Keratinocyte (primary cell): ENCODE results near the gene MYLK4. TPM values are rescaled to one million over a fixed set of nuclear protein-coding genes. Genes with fewer than 3 reads are reported as not detected.

Experiments used
- DNase-seq: peaks from one replicate; pipeline ENCODE4 v3.0.0-alpha.2; 2011; ENCODE audit warnings: low read depth, missing footprints, low spot score
- FAIRE-seq: peaks from 2 replicates; lab custom pipeline; 2011; peaks lifted over from hg19 to GRCh38; lab: Jason Lieb, UNC
- H2AFZ ChIP-seq: 2 replicates; pipeline ENCODE4 v1.6.0; 2012; ENCODE audit warnings: low read length, control low read depth, inconsistent platforms; ENCODE audit not compliant: control insufficient read depth
- H3K27ac ChIP-seq: 2 replicates; pipeline ENCODE4 v1.5.1; 2011; ENCODE audit warnings: low read length; ENCODE audit not compliant: control insufficient read depth, insufficient read depth
- H3K27me3 ChIP-seq: 3 replicates; pipeline ENCODE4 v1.6.0; 2011; ENCODE audit warnings: low read length; ENCODE audit not compliant: control insufficient read depth, insufficient read depth; ENCODE audit errors: extremely low read depth
- H3K36me3 ChIP-seq, 2 experiments: 2 replicates in 1 of 2; 3 replicates in 1 of 2; pipeline ENCODE4 v1.5.1; 2011; ENCODE audit warnings: low read length in 2 of 2, mild to moderate bottlenecking in 1 of 2; ENCODE audit not compliant: control insufficient read depth in 2 of 2, insufficient read depth in 2 of 2; ENCODE audit errors: extremely low read depth in 1 of 2
- H3K4me1 ChIP-seq: 3 replicates; pipeline ENCODE4 v1.5.1; 2011; ENCODE audit warnings: low read length; ENCODE audit not compliant: control insufficient read depth, insufficient read depth; ENCODE audit errors: extremely low read depth
- H3K4me2 ChIP-seq: 3 replicates; pipeline ENCODE4 v1.6.0; 2011; ENCODE audit warnings: low read depth, low read length; ENCODE audit not compliant: control insufficient read depth, insufficient read depth; ENCODE audit errors: extremely low read depth
- H3K4me3 ChIP-seq, 3 experiments: fragments of 200-600 bp in 1 of 3; sonication (generic) in 1 of 3; 2 replicates in 2 of 3; 3 replicates in 1 of 3; pipeline ENCODE4 v1.5.1; 2011 to 2016; ENCODE audit warnings: low read length in 3 of 3, mild to moderate bottlenecking in 3 of 3, control low read depth in 2 of 3, inconsistent platforms in 1 of 3, low read depth in 1 of 3, mixed read lengths in 1 of 3, mixed run types in 1 of 3, moderate library complexity in 1 of 3; ENCODE audit not compliant: control insufficient read depth in 2 of 3, insufficient read depth in 2 of 3; ENCODE audit errors: extremely low read depth in 1 of 3
- H3K79me2 ChIP-seq: 2 replicates; pipeline ENCODE4 v1.6.0; 2012; ENCODE audit warnings: low read length; ENCODE audit not compliant: control insufficient read depth, insufficient read depth
- H3K9ac ChIP-seq: 3 replicates; pipeline ENCODE4 v1.6.0; 2011; ENCODE audit warnings: low read length; ENCODE audit not compliant: control insufficient read depth, insufficient read depth; ENCODE audit errors: extremely low read depth
- H3K9me1 ChIP-seq: 3 replicates; pipeline ENCODE4 v1.6.0; 2011; ENCODE audit warnings: low read length; ENCODE audit not compliant: control insufficient read depth, insufficient read depth; ENCODE audit errors: extremely low read depth
- H3K9me3 ChIP-seq: 2 replicates; pipeline ENCODE4 v1.5.1; 2012; ENCODE audit warnings: low read depth, low read length; ENCODE audit not compliant: control insufficient read depth
- H4K20me1 ChIP-seq: 3 replicates; pipeline ENCODE4 v1.6.0; 2011; ENCODE audit warnings: low read length; ENCODE audit not compliant: control insufficient read depth, insufficient read depth; ENCODE audit errors: extremely low read depth
- EZH2 ChIP-seq: IDR thresholded peaks from one replicate; pipeline ENCODE4 v1.6.1; 2012; ENCODE audit warnings: inconsistent platforms, mild to moderate bottlenecking, low read length, moderate library complexity
- dilution Hi-C: fragments of 300-500 bp; cut with MboI; formaldehyde crosslinking; loops from one replicate; pipeline ENCODE4 v1.7.0; 2020; ENCODE audit warnings: low sequenced_read_pairs; ENCODE audit not compliant: extremely low pct_ligation_motif_present
- polyA plus RNA-seq, 5 experiments: library from polyadenylated mRNA; depleted of rRNA in 3 of 5; stranded (reverse) in 3 of 5; stranded (forward) in 1 of 5; unstranded in 1 of 5; fragments of >200 nt; gene quantifications; 1 replicate in 1 of 5; 2 replicates in 3 of 5; 3 replicates in 1 of 5; pipeline versions ENCODE4 v1.2.1 to v1.2.3, GENCODE V29; 2011 to 2012; ENCODE audit warnings: missing spikeins in 2 of 5, low read depth in 1 of 5, low replicate concordance in 1 of 5
- TF ChIP-seq, protein P1 (sequence below), 3 experiments: IDR thresholded peaks in 1 of 3; conservative IDR thresholded peaks in 1 of 3; optimal IDR thresholded peaks in 1 of 3; 2 replicates in 2 of 3; 3 replicates in 1 of 3; pipeline versions ENCODE3 to v1.5.1; 2011; ENCODE audit warnings: low read length in 3 of 3, mild to moderate bottlenecking in 3 of 3, moderate library complexity in 2 of 3, control low read depth in 1 of 3, inconsistent platforms in 1 of 3; ENCODE audit not compliant: insufficient read depth in 2 of 3; ENCODE audit errors: extremely low read depth in 1 of 3

Gene MYLK4
- polyA plus RNA-seq, 1 donor (not counting 4 experiments of a cell fraction or from before 2014, with no cell fraction given): 0.31 TPM

DNA sequence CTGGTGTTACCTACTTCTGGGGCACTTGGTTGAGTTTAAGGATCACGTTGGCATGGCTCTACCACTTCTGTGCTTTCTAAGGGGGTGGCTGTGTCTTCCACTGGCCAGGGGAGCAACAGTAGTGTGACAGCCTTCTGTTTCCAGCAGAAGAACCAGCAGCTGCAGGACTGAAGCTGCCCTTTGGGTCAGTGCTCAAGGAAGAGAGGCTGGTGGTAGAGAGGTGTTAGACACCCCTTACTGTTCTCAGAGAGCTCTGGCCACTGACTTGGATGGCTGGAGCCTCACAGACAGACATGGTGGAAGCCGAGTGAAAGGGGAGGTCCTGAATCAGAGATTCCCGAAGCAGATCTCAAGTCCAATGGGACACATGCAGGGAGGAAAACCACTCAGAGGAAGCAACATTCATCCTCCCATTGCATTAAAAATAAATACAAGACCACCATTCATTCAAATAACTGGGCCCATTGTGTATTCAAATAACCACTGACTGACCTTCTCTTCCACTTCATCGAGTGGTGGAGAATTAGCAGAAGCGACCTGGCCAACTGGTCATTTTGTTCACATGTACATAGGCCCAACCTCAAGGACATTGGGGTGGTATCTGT is 106.7 kb downstream of the MYLK4 start:
- TF ChIP-seq, protein P1, sequence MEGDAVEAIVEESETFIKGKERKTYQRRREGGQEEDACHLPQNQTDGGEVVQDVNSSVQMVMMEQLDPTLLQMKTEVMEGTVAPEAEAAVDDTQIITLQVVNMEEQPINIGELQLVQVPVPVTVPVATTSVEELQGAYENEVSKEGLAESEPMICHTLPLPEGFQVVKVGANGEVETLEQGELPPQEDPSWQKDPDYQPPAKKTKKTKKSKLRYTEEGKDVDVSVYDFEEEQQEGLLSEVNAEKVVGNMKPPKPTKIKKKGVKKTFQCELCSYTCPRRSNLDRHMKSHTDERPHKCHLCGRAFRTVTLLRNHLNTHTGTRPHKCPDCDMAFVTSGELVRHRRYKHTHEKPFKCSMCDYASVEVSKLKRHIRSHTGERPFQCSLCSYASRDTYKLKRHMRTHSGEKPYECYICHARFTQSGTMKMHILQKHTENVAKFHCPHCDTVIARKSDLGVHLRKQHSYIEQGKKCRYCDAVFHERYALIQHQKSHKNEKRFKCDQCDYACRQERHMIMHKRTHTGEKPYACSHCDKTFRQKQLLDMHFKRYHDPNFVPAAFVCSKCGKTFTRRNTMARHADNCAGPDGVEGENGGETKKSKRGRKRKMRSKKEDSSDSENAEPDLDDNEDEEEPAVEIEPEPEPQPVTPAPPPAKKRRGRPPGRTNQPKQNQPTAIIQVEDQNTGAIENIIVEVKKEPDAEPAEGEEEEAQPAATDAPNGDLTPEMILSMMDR (optimal IDR thresholded peaks at IDR 0.05 in 1 of 3, IDR thresholded peaks at IDR 0.05 in 1 of 3, conservative IDR thresholded peaks at IDR 0.05 in 1 of 3; ENCODE audit: extremely low read depth in 1 of 3, insufficient read depth in 2 of 3, low read length in 3 of 3): no peak
- TF ChIP-seq EZH2: no peak
- Histone ChIP-seq H3K36me3 (no peaks in the 10 kb centered on the region), H3K79me2 (no peaks in the 10 kb centered on the region), H3K27ac (no peak overlapping the region), H3K9me1 (no peaks in the 10 kb centered on the region), H3K4me2 (no peak overlapping the region), H3K27me3 (peaks cover 19% of the 10 kb centered on the region), H3K4me1 (no peaks in the 10 kb centered on the region), H3K9ac (no peak overlapping the region), H2AFZ (no peak overlapping the region), H3K9me3 (no peaks in the 10 kb centered on the region), H3K4me3 (no peak overlapping the region), H4K20me1 (no peaks in the 10 kb centered on the region)
- FAIRE-seq (no peak), DNase-seq (no peak)
- dilution Hi-C loops: no loop called here

DNA sequence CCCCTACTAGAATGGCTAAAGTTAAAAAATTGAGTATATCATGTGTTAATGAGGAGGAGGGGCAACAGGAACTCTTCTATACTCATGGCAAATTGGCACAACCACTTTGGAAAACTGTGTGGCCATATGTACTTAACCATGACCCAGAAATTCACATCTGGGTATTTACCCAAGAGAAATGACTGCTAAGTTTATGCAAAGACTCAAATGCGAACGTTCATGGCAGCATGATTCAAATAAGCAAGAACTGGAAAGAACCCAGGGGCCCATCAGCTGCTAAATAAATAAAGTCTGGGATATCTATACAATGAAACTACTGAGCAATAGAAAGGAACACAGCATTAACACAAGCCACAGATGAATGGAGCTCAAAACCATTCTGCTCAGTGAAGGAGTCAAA is 107.6 kb downstream of the MYLK4 start:
- Histone ChIP-seq H3K27ac (no peak overlapping the region), H3K4me3 (no peak overlapping the region), H3K9me3 (no peaks in the 10 kb centered on the region), H2AFZ (no peak overlapping the region), H3K4me2 (no peak overlapping the region), H3K9ac (no peak overlapping the region), H3K79me2 (no peaks in the 10 kb centered on the region), H3K9me1 (no peaks in the 10 kb centered on the region), H4K20me1 (no peaks in the 10 kb centered on the region), H3K36me3 (no peaks in the 10 kb centered on the region), H3K4me1 (no peaks in the 10 kb centered on the region), H3K27me3 (peaks cover 19% of the 10 kb centered on the region)
- DNase-seq (no peak), FAIRE-seq (no peak)
- TF ChIP-seq EZH2: no peak
- TF ChIP-seq, protein P1 (optimal IDR thresholded peaks at IDR 0.05 in 1 of 3, IDR thresholded peaks at IDR 0.05 in 1 of 3, conservative IDR thresholded peaks at IDR 0.05 in 1 of 3; ENCODE audit: extremely low read depth in 1 of 3, insufficient read depth in 2 of 3, low read length in 3 of 3): no peak
- dilution Hi-C loops: no loop called here
